Left cardiac atrium (tissue), 4 donors: Measurements from ENCODE around the gene CHD6. TPM values are rescaled to one million over a fixed set of nuclear protein-coding genes. Genes with fewer than 3 reads are reported as not detected.

Experiments
- ATAC-seq, 2 donors: fragments of 200-7000 bp; cut with Tn5 transposase; one replicate each; pipeline ENCODE4 v1.9.1; 2020; ENCODE audit warnings: mild to moderate bottlenecking in 2 of 2, moderate library complexity in 2 of 2
- DNase-seq: peaks from one replicate; pipeline ENCODE4 v3.0.0-alpha.2; 2020
- intact Hi-C, 2 donors: fragments of 100-400 bp; cut with DNase I; formaldehyde crosslinking; loops; one replicate each; pipeline versions ENCODE4 v1.14.1 to v1.15.1; 2022 to 2023
- total RNA-seq, 2 donors: library from RNA; stranded (reverse); fragmentation: NEBNext Ultra II Directional; extraction: Animal tissue kit (Norgen Biotek cat#: 25700); gene quantifications; one replicate each; pipeline ENCODE4 v1.2.1, GENCODE V29; 2021
- donor health status: DM: no; HTN: yes; CAD: no.
- donor health status: DM: no; HTN: yes; CAD: no; lungs with severe emphysema.
- donor health status: DM: yes; HTN: yes; CAD: no.
- donor health status: Dilated cardiomyopathy.

Gene CHD6
- total RNA-seq, 2 donors from 2014 or later = 35.6 to 36.5 TPM

DNA sequence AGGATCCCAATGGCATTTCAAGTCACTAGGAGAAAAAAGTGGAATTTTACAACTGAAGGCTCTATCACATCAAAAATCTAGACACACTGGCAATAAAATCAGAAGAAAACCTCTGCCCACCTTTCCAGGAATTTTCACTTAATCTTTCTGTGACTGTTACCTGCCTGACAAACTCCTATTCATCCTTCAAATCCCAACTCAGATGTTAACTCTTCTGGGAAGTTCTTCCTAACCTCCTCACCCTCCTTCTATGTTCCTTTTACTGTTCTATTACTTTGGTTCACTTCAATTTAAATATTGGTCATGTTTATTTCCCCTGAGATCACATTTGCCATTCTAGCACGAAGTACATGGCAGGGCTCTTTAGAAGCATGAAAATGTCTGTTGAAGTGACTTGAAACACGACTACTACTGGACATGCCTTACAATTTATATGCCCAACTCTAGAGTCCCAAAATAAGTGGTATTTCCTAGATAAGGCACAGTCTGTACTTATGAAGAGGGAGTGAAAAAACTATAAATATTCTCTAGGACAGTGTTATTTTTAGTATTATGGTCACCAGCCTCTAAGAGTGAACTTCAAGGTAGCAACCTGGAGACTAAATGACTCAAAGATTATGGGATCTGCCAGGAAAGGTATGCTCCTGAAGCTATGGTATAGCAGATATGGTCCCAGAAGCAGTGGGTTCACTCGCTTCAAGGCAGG lies 17.1 kb downstream of the CHD6 start:
- DNase-seq = no peak
- peak; percentile 59 to 74 for ATAC-seq
- intact Hi-C loops = no loop called here

DNA sequence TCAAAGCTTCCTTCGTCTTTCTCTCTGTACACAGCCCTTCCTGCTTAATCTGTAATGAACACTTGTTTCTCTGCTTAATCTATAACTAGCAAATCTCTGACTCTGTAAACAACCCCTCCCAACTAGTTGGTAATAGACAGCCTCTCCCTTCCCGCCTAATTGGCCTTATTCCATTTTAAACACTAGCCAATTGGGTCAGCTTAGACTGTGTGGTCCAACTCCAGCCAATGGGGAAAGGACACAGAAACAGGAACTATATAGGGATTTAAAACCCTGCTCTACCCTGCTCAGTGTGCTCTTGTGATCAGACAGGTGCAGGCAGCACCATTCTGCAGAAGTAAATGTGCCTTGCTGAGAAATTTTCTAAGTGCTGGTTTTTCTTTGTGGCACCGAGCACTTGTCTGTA lies 18.5 kb downstream of the CHD6 start:
- ATAC-seq = no peak
- intact Hi-C loops = no loop called here

DNA sequence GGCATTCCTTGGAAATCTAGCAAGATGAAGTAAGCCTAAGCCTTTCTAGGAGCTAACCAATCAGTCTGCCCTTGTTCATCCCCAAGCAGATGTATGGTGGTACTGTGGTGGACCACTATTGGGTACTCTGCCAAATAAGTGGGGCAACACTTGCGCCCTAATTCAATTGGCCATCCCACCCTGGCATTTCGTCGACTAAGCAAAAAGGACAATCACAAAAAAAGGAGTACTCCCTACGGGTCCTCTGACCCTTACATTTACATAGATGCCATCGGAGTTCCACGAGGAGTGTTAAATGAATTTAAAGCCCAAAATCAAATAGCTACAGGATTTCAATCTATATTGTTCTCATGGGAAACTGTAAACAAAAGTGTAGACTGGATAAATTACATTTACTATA lies 19.5 kb downstream of the CHD6 start:
- intact Hi-C loops = no loop called here
- ATAC-seq (no peak), DNase-seq (no peak)

More for the DNA sequence above, 18.5 kb downstream of the CHD6 start:
- DNase-seq = no peak

DNA sequence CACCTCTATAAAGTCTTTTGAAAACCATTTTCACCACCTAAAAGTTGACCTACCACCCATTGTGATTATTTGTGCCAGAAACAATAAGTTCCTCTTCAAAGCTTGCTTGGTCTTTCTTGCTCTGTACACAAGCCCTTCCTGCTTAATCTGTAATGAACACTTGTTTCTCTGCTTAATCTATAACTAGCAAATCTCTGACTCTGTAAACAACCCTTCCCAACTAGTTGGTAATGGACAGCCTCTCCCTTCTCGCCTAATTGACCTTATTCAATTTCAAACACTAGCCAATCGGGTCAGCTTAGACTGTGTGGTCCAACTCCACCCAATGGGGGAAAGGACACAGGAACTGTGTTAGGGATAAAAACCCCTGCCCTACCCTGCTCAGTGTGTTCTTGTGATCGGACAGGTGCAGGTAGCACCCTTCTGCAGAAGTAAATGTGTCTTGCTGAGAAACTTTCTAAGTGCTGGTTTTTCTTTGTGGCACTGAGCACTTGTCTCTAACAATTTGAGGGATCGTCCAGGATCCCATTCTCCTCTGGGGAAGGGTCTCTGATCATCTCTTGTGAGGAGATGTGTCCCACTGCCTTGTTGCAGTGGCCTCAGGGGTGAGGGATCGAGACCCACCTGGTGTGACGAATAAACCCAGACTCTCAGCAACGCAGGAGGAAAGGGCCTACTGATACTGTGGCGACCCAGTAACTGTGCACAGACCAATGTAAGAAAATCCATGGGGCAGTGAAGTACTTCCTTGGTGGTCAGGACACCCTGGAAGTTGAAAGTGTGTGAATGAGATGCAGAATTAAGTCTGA lies 23.5 kb downstream of the CHD6 start:
- ATAC-seq (no peak), DNase-seq (no peak)
- intact Hi-C loops = no loop called here

DNA sequence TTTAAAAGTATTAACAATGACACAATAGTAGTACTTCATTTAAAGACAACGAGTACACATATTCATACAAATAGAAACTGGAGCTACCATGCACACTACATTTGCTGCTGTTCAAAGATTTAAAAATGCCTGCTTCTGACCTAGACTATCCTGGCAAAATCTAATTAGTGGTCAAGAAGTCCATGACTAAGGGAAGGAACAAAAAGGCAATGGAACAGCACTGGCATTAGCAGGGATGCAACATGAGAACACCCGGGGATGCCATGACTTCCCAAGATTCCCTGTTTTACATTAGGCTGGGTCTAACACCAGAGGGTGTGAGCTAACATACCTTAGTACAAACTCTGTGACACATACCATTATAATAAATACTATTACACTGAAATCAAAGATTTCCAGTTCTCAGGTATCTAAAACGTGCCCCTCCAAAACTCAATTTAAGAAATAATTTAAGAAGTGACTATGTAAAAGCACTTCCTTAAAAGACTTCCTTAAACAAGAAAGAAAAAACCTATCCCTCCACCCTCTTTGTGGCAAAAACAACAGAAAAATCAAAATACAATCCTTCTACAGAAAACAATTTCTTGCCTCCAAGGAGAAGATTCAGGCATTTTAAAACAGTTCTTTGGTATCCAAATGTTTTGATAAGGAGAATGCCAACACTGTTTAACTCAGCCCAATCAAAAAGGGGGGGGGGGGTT lies 25.5 kb downstream of the CHD6 start:
- DNase-seq = no peak
- no peak for ATAC-seq
- intact Hi-C loops = no loop called here

DNA sequence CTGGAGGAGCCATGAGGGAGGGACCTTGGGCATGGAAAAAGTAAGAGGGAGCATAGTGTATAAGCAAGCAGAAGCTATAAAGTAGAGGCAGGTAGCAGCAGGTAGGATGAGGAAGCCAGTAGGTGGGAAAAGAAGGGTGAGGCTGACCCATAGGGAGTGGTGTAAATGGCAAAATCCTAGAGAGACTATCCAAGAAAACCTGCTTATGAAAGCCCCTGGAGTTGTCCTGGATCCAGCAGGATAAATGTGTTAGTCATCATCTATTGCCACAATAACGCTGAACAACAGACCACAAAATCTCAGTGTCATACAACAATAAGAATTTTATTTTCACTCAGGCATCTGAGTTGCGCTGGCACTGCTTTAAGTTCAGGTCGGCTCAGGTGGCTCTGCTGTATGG lies 30.2 kb downstream of the CHD6 start:
- ATAC-seq (peak in 1 of 2 donors; percentile 43), DNase-seq (no peak)
- intact Hi-C loops = no loop called here

DNA sequence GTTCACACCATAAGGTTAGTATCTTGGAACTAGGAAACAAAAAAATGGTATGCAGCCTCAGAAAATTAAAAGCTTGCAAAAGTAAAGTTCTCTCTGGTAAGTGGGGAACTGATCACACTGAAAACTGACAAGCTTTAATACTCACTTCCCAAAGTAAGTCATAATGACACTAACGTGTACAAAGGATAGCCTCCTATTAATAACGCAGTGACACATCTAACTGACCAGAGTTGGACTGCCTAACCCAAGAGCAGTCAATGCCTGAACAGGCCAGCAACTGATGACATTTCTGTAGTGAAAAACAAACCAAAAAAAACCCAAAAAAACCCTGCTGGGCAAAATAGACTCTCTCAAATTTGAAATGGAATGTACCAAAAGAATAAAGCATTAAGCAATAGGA lies 30.7 kb downstream of the CHD6 start:
- DNase-seq (no peak), ATAC-seq (peak in 1 of 2 donors; percentile 89)
- intact Hi-C loops = no loop called here

DNA sequence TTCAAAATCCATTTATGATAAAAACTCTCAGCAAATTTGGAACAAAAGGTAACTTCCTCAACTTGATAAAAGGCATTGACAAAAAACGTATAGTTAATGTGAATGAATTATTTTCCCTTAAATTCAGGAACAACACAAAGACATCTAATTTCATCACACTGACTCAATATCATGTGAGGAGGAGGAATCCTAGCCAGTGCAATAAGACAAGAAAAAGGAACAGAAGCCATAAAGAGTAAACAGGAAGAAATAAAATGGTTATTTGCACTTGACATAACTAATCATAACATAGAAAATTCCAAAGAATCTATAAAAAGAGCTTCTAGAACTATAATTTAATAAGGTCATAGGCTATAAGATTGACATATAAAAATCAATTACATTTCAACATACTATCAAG lies 31.4 kb downstream of the CHD6 start:
- ATAC-seq = no peak
- DNase-seq = no peak
- intact Hi-C loops = no loop called here

DNA sequence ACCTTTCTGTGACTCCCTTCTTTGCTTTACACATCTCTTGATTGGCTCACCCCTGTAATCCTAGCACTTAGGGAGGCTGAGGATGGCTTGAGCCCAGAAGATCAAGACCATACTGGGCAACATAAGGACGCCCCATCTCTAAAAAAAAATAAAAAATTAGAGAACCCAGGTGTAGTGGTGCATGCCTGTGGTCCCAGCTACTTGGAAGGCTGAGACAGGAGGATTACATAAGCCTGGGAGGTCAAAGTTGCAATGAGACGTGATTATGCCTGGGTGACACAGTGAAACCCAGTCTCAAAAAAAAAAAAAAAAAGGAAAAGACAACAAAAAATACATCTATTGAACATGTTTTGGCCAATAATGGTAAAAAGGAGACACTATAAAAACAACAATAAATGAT lies 37.8 kb downstream of the CHD6 start:
- DNase-seq = no peak
- ATAC-seq = no peak
- intact Hi-C loops = no loop called here

DNA sequence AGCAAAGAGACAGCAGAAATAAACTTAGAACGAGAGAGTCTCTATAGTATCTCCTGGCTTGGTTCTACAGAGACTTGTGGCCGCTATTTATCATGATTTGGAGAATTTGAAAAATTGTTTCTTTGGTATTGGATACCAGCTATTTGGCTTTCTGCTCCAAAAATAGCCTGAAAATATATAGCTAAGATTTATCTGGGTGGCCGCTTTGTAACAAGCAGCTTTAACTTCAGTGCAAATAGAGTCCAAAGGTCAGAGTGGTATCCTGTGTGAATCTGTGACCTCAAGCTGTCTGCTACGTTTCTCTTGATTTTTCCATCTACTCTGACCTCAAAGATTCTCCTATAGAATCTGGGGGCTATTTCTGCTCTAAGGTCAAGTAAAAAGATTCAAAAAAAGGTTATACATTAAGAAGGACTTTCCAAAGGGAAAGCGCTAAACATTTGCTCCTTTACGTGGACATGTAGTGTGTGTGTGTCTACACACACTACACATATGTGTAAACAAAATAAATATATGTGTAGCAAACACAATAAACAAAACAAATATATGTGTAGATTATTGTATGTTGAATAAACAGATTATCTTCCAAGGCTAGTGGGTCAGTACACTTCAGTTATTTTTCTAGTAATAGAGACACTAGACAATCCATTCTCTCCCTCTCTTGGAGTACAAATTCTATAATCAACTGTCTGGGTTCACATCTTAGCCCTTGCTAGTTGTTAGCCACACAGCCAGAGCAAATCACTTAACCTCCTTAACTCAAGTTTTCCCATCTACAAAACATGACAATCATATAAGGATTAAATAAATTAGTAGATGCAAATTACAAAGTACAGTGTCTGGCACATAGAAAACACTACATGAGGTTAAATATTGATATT lies 40.8 kb downstream of the CHD6 start:
- DNase-seq (no peak), ATAC-seq (no peak)
- intact Hi-C loops = no loop called here

DNA sequence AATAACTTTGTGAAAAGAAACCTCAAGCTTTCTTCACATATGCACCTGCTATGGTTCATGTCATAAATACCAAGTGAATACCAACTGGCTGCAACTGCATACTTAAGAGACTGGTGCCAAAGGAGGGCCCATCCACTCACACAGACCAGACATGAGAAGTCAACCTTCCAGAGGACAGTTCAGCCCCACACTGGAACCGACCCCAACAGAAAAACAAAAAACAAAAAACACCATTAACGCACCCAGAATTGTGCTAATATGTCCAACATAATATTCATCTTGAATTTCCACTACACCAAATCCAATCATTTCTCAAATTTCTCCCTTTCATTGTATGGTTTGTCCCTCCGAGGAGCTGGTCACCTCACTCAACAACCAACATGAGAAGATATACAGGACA lies 42.8 kb downstream of the CHD6 start:
- intact Hi-C loops = no loop called here
- no peak for DNase-seq
- no peak for ATAC-seq

DNA sequence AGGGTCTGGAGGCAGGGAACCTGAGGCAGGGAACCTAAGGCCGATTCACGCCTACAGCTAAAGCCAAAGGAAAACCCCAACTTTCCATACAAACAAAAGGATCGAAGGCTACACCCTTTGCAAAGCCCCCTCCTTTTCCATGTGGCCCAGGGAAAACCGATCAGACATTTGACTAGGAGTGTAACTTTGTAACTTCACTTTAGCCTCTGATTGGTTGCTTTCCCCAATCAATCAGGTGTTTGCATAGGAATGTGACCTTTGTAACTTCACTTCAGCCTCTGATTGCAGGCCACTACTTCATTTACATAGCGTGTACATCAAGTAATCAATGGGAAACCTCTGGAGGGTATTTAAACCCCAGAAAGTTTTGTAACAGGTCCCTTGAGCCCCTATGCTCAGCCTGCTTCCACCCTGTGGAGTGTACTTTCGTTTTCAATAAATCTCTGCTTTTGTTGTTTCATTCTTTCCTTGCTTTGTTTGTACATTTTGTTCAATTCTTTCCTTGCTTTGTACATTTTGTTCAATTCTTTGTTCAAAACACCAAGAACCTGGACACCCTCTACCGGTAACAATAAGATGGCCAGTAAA lies 43.3 kb downstream of the CHD6 start:
- DNase-seq (no peak), ATAC-seq (no peak)
- intact Hi-C loops = no loop called here

DNA sequence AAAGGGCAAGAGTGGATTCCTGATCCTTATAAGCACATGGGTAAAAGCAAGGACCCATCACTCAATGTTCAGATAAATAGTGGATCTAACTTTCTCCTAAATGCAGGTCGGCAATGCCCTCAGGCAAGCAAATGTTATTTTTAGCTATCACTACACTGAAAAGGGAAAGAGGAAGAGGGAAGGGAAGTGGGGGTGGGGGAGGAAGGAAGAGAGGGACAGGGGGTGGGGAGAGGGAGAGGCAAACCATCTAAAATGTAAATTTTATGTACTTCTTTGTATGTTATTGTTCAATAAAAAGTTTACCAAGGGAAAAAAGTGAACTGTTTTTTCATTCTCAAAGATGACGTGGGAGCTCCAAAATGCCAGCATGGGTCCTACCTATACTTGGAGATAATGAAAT lies 44.2 kb downstream of the CHD6 start:
- ATAC-seq = peak in 1 of 2 donors; percentile 25
- no peak for DNase-seq
- intact Hi-C loops = no loop called here

DNA sequence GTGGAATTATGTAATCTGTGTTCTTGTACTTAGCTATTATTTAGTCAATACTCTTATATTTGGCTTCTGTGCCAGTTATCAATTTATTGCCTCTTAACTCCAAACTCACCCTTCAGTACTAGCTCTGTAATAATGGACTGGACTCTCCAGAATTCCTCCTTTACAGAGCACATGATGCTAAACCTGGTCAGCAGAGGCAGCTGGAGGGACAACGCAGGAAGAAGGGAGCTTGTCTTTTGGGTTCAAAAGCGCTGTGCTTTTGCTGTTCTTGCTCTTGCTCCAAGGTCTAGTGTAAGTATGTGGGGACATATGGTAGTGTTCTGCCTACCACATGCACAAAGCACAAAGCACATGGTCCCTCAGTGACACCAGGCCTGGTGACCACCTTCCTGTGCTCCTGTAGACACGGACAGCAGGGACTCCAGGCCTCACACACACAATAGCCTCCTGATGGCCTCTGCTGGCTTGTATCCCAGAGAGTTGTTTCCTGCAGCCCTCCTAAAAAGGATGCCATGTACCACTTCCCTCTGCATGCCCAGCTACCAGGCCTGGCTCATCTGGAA lies 46.1 kb downstream of the CHD6 start:
- DNase-seq (no peak), ATAC-seq (no peak)
- intact Hi-C loops = no loop called here

DNA sequence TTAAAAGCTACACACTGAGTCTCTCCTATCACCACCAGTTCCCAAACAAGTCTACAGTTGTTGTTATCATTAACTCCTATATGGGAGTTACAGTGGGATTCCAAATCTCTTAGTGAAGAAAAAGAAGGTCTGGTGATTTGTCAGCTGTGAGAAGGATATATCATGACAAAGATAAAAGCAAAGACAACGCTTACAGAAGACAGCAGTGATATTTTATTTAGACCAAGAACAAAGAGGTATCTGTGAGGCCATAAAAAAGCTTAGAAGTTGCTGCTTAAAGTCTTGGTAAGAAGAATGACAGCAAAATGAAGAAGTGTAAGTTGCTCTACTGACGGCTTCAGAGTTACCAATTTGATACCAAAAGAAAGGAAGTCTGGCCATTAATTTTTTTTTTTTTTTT lies 47.2 kb downstream of the CHD6 start:
- intact Hi-C loops = no loop called here
- ATAC-seq = no peak
- DNase-seq = no peak

DNA sequence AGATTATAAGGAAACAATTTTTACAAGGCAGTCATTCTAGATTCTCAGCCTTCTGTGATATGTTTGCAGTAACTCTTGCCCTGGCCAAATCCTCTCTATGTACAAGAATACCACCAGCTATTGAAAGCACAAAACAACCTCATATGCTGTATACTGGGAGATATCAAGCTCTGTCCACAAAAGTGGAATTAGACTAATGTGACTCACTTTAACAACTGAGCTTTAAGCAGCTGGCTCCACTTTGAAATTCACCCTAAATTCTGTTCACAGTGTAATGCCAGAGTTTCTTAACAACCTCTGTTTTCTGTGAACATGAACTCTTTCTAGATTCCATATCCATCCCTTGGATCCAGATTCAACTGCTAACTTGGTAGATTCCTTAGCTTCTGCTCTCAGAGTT lies 47.6 kb downstream of the CHD6 start:
- no peak for DNase-seq
- intact Hi-C loops = no loop called here
- ATAC-seq = no peak

DNA sequence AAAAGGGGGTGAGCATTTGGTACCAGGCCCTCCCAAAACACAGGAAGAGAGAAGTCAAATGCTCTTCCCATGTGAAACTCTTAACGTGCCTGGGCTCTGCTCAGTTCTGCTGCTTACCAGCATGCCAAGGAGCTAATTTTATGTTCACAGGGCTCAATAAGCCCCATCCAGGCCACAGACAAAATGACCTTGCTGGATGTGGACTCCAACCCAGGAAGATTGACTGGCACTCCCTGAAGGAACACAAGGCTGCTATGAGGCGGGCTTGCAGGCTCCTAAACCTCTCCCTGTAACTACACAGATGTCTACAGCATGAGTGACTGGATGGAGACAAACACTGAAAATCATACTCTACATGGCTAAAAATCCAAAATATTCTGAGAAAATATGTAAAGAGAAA lies 50.6 kb downstream of the CHD6 start:
- no peak for DNase-seq
- no peak for ATAC-seq
- intact Hi-C loops = no loop called here

DNA sequence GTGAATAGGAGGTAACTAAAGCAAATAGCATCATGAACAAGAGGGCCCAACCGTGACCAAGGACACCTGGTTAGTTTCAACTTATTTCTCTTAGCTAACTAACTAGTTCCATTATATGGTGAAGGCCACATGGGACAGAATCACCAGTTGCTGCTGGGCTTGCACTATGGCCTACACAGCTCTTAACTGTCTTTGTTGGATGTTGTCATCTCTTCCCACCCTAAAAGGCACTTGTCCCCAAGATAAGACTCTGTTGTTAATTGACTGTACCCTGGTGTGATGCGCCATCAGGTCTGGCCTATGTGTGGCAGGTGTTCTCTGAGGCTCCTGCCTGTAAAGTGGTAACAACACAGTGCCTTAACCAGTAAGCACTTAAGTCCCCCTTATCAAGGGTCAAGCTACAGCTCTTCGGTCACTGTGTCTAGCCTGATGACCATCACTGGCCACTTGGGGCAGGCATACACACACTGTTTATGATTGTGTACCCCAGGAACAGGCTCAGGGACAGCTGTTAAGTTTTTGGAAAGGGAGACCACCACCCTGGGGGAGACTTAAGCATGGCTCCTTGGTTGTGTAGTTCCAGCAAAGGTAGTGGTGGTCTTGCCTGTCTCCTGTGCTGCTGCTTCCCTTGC lies 51.2 kb downstream of the CHD6 start:
- ATAC-seq (peak in 1 of 2 donors; percentile 39), DNase-seq (no peak)
- intact Hi-C loops = no loop called here
